Heart right ventricle (tissue), 16 donors: ENCODE data around the gene SPACA9. TPM values are rescaled to one million over a fixed set of nuclear protein-coding genes. Genes with fewer than 3 reads are reported as not detected.

Experiments
- ATAC-seq, 8 donors: fragments of 200-7000 bp; cut with Tn5 transposase; one replicate each; pipeline ENCODE4 v1.9.1; 2020; ENCODE audit warnings: mild to moderate bottlenecking in 8 of 8, moderate library complexity in 8 of 8, moderate number of reproducible peaks in 1 of 8
- DNase-seq, 2 donors: peaks; one replicate each; pipeline ENCODE4 v3.0.0-alpha.2; 2020
- H3K27ac ChIP-seq, 10 donors: fragments of 200-600 bp; sonication (generic) in 2 of 10; one replicate each; pipeline versions ENCODE4 v1.5.0 to v1.8.0; 2020 to 2022; ENCODE audit warnings: mild to moderate bottlenecking in 3 of 10
- H3K27me3 ChIP-seq, 7 donors: fragments of 200-600 bp; one replicate each; pipeline ENCODE4 v1.8.0; 2021 to 2022; ENCODE audit warnings: mild to moderate bottlenecking in 2 of 7
- H3K36me3 ChIP-seq, 9 donors: fragments of 200-600 bp; sonication (generic) in 1 of 9; one replicate each; pipeline versions ENCODE4 v1.5.0 to v1.8.0; 2020 to 2022; ENCODE audit warnings: mild to moderate bottlenecking in 2 of 9
- H3K4me1 ChIP-seq, 9 donors: fragments of 200-600 bp; sonication (generic) in 1 of 9; one replicate each; pipeline versions ENCODE4 v1.5.0 to v1.8.0; 2020 to 2022; ENCODE audit warnings: mild to moderate bottlenecking in 4 of 9
- H3K4me3 ChIP-seq, 10 donors: fragments of 200-600 bp; sonication (generic) in 2 of 10; one replicate each; pipeline versions ENCODE4 v1.5.0 to v1.8.0; 2020 to 2022; ENCODE audit warnings: mild to moderate bottlenecking in 7 of 10, moderate library complexity in 2 of 10
- H3K9me3 ChIP-seq, 11 donors: fragments of 200-600 bp in 10 of 11; sonication (generic) in 2 of 11; one replicate each; pipeline versions ENCODE4 v1.5.0 to v1.8.0; 2013 to 2022; ENCODE audit warnings: mild to moderate bottlenecking in 2 of 11, control low read depth in 1 of 11, moderate library complexity in 1 of 11
- WGBS, 2 donors: extraction: QIAGEN DNeasy Blood & Tissue Kit; methylation state at CpG; one replicate each; pipeline ENCODE4 v1.1.7; 2013; ENCODE audit warnings: inconsistent platforms in 1 of 2; 5-methylcytosine and 5-hydroxymethylcytosine counted together
- intact Hi-C, 10 donors: fragments of 100-400 bp; cut with DNase I; formaldehyde crosslinking; loops; one replicate each; pipeline versions ENCODE4 v1.11.1 to v1.14.2; 2022
- polyA plus RNA-seq, 2 donors: library from polyadenylated mRNA; stranded (reverse); fragments of 200-250 nt; gene quantifications; one replicate each; pipeline ENCODE4 v1.2.3, GENCODE V29; 2013
- total RNA-seq, 10 donors: library from RNA; stranded (reverse); fragmentation: NEBNext Ultra II Directional in 3 of 10; extraction: Animal tissue kit (Norgen Biotek cat#: 25700) in 3 of 10; gene quantifications; one replicate each; pipeline versions ENCODE4 v1.2.1 to v1.2.4, GENCODE V29; 2021 to 2023
- TF ChIP-seq, protein P1 (sequence below), 9 donors: fragments of 200-600 bp; sonication (generic) in 2 of 9; IDR thresholded peaks; one replicate each; pipeline versions ENCODE4 v1.5.0 to v1.8.0; 2021 to 2022; ENCODE audit warnings: antibody characterized with exemption in 9 of 9, mild to moderate bottlenecking in 5 of 9, moderate library complexity in 1 of 9
- donor health status: Arrhythmogenic right ventricular cardiomyopathy.
- donor health status: ischemic (EF 13 %, LVEDD 7.1; RV severe dilation, severe dysfunction).
- donor health status: healthy with polysubstance abuse.
- donor health status: DM: no; HTN: yes; CAD: no.
- donor health status: DM: no; HTN: no; CAD: no.
- donor health status: ischemic (EF 25% LVEDD 6.9; RV normal size, moderate dysfunction).
- donor health status: ischemic (EF 25% LVEDD 5.7; RV mildly dilated, moderate dysfunction).
- donor health status: healthy.
- donor health status: DM: yes; HTN: yes; CAD: no.
- donor health status: Ischemic cardiomyopathy.
- donor health status: ischemic (EF 35%, LVEDD 5.7; RV mildly dilated, moderate dysfunction).
- donor health status: nonischemic (EF 11% LVEDD 7.7; RV severe dilation, severe dysfunction).
- donor health status: DM: yes; HTN: yes; CAD: no.
- donor health status: PGD.
- donor health status: ischemic (EF 29% LVEDD 5.4; RV normal size, mild dysfunction).
- donor health status: nonischemic (EF 23%, LVEDD 6.1; RV moderate dilation, normal function).

Gene SPACA9
- total and polyA plus RNA-seq, 12 donors, result 1.7 to 10.1 (median 5.5) TPM

DNA sequence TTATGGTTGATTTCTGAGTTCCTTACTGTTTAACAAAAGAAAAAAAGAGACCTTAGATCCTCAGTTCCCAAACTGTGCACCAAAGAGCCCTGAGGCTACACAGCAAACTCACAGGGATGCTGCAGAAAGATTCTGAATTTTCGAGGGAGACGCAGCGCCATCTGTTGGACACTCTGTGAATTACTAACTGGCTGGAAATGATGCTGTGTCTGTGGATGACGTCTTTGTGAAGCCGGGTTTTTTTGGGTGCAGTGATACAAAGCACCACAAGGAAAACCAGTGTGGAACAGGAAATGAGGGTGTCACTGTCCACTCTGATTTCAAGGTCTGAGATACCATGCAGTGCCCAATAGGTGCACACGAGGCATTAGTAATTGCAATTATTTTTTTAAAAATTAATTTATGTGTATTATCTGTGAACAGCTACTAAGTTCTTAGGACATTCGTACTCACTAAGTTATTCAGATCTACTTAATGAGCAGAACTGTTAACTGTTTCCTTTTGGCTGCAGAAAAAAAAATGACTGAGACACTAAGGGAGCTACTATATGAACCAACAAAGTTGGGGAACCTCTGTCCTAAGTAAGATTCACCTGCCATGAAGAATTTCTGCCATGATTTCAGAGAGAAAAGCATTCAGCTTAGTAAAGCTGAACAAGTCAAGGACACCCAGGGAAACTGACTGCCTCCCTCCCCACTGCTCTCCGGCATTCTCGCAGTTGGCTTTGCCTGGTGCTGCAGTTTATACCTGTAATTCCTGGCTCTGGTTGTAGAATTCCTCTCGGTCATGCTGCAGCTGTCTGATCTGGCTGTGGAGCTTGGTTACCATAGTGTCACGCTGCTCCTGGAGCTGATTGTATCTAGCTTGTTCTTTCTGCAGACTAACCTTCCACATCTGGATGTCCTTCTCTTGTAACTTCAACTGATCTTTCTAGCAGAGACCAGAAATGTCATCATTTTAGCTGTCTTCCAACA, 23.4 kb downstream of the SPACA9 start:
- Histone ChIP-seq H3K27ac (peak overlapping the region in 1 of 10 donors; percentile 11), H3K4me1 (peaks cover 0 to 3% (median 2%) of the 10 kb centered on the region in 9 donors), H3K27me3 (no peaks in the 10 kb centered on the region), H3K4me3 (no peak overlapping the region), H3K9me3 (no peaks in the 10 kb centered on the region), H3K36me3 (peaks cover 0 to 100% (median 78%) of the 10 kb centered on the region in 9 donors)
- peak; percentile 36 to 60 for DNase-seq
- intact Hi-C loops, result loop anchor here in 1 of 10 donors (5.0 to 10.0 kb wide), 2 partner anchors 80 to 487 kb away; partner anchors contain the start of gene CFAP77
- 41 to 46% methylated on average over 11 of the region's 11 CpGs for WGBS, 2 donors
- TF ChIP-seq, protein P1, sequence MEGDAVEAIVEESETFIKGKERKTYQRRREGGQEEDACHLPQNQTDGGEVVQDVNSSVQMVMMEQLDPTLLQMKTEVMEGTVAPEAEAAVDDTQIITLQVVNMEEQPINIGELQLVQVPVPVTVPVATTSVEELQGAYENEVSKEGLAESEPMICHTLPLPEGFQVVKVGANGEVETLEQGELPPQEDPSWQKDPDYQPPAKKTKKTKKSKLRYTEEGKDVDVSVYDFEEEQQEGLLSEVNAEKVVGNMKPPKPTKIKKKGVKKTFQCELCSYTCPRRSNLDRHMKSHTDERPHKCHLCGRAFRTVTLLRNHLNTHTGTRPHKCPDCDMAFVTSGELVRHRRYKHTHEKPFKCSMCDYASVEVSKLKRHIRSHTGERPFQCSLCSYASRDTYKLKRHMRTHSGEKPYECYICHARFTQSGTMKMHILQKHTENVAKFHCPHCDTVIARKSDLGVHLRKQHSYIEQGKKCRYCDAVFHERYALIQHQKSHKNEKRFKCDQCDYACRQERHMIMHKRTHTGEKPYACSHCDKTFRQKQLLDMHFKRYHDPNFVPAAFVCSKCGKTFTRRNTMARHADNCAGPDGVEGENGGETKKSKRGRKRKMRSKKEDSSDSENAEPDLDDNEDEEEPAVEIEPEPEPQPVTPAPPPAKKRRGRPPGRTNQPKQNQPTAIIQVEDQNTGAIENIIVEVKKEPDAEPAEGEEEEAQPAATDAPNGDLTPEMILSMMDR (IDR thresholded peaks at IDR 0.05), result peak; percentile 76 to 94 (median 90)
- peak; percentile 38 to 78 (median 66) for ATAC-seq

DNA sequence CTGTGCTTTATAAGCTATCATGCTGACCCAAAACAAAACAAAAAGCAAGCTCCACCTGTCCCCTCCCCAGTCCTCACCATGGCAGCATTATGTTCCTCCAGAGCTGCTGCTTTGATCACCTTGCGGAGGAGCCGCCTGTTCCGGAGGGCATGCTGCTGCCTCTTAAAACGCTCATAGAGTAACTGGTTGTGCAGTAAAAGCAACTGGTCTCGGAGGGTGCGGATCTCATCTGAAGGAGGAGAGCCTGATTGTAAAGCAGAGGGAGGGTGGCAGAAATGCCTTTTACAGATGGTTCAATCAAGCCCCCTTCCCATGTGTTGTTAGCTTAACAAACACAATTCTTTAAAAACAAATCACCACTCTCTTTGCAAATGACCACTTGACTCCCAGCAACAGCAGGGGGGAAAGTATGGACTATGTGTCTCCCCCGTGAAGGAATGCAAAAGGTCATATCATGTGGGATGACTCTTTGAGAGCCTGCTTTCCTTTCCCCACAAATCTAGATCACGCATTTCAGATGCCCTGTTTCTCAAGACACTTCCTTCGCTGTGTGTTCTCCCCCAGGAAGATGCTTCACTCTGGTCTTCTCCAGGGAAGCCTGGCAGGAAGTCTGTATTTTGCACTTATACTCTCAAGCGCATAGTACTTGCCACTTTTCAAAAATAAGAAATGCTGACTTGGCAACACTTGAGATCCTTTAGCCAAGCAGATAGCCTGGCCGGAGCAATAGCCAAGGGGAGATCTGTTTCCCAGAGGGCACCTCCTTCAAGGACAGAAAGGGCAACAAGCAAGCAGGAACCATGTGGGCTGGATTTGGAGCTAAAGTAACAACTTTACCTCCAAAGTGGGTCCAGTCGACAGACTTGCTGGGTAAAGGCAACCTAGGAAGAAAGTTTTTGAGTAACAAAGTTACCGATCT, 25.1 kb downstream of the SPACA9 start:
- H3K9me3 ChIP-seq, result no peaks in the 10 kb centered on the region
- no peak for ATAC-seq
- 84 to 85% methylated on average over 13 of the region's 13 CpGs for WGBS, 2 donors
- intact Hi-C loops, result loop anchor here in 1 of 10 donors (5.0 to 10.0 kb wide), 2 partner anchors 82 to 489 kb away; partner anchors contain the start of gene CFAP77
- peak overlapping the region in 1 of 10 donors; percentile 12 for H3K27ac ChIP-seq
- no peak for DNase-seq
- peaks cover 0 to 100% (median 70%) of the 10 kb centered on the region in 9 donors for H3K36me3 ChIP-seq
- TF ChIP-seq, protein P1 (IDR thresholded peaks at IDR 0.05), result no peak
- H3K4me3 ChIP-seq, result no peak overlapping the region
- no peaks in the 10 kb centered on the region for H3K4me1 ChIP-seq
- no peaks in the 10 kb centered on the region for H3K27me3 ChIP-seq

DNA sequence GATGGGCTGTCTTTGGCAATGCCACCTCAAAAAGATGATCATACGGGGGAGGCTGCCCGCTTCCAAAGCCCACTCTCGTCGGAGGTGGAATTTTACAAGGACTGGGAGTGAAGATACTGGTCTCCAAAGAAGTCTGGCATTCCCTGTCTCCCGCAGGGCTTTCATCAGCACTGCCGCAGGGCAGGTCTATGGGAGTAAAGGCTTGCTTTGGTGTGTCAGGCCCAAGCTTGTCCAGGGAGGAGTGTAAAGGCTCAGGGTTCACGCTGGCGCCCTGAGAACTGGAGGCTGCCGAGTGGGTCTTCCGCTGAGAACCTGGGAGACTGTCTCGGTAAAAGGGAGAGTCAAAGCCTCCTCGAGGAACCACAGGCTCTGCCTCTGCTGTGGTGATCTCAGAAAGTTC, 27.0 kb downstream of the SPACA9 start:
- Histone ChIP-seq H3K36me3 (peaks cover 0 to 100% (median 72%) of the 10 kb centered on the region in 9 donors), H3K27me3 (no peaks in the 10 kb centered on the region), H3K27ac (no peak overlapping the region), H3K4me3 (no peak overlapping the region), H3K9me3 (no peaks in the 10 kb centered on the region), H3K4me1 (no peaks in the 10 kb centered on the region)
- TF ChIP-seq, protein P1 (IDR thresholded peaks at IDR 0.05), result no peak
- WGBS, 2 donors, result 94 to 95% methylated on average over 12 of the region's 12 CpGs
- DNase-seq (no peak), ATAC-seq (no peak)
- intact Hi-C loops, result loop anchor here in 1 of 10 donors (10.0 kb wide), 1 partner anchor 491 kb away; the partner anchor contains the start of gene CFAP77

DNA sequence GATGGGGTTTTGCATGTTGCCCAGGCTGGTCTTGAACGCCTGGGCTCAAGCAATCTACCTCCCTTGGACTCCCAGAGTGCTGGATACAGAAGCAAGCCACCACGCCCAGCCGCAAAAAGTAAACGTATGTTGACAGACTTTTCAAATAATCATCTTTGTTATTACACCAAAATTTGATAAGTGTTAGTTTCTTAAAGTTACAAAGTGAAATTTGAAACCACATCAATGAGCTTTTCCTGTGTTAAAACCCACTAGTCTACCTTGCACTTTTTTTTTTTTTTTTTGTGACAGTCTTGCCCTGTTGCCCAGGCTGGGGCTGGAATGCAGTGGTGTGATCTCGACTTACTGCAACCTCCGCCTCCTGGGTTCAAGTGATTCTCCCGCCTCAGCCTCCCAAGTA, 29.9 kb downstream of the SPACA9 start:
- Histone ChIP-seq H3K9me3 (no peaks in the 10 kb centered on the region), H3K36me3 (peaks cover 0 to 100% (median 55%) of the 10 kb centered on the region in 9 donors), H3K27me3 (no peaks in the 10 kb centered on the region), H3K4me3 (no peak overlapping the region), H3K4me1 (no peaks in the 10 kb centered on the region), H3K27ac (no peak overlapping the region)
- TF ChIP-seq, protein P1 (IDR thresholded peaks at IDR 0.05), result no peak
- DNase-seq, result no peak
- 93 to 96% methylated on average over 7 of the region's 7 CpGs for WGBS, 2 donors
- intact Hi-C loops, result loop anchor here in 1 of 10 donors (10.0 kb wide), 1 partner anchor 494 kb away; the partner anchor contains the start of gene CFAP77
- no peak for ATAC-seq
